Nucleus accumbens (tissue), 56 donors: Measurements from ENCODE around the gene ATG13.
A peak's percentile ranks its signal among the peaks of the same experiment; 100 is the strongest.

ENCODE experiments used
- DNase-seq, 56 donors: peaks; one replicate each; lab custom pipeline; 2025; lab: John Stamatoyannopoulos, UW

ATG13 gene

GRCh38 chr11:46672381-46672839 is 55.1 kb downstream of the ATG13 start:
- no peak for DNase-seq

- no peak for DNase-seq
Observed at GRCh38 chr11:46673713-46674462, 56.5 kb downstream of the ATG13 start.

- DNase-seq = no peak
Observed at GRCh38 chr11:46674463-46675287, 57.3 kb downstream of the ATG13 start.

- DNase-seq = peak in 26 of 56 donors; percentile 13 to 72 (median 48)
Observed at GRCh38 chr11:46675288-46675851, 58.0 kb downstream of the ATG13 start.

- no peak for DNase-seq
Observed at GRCh38 chr11:46675949-46676348, 58.6 kb downstream of the ATG13 start.

- DNase-seq = peak in 1 of 56 donors; percentile 23
Observed at GRCh38 chr11:46676436-46677158, 59.2 kb downstream of the ATG13 start.

- no peak for DNase-seq
Observed at GRCh38 chr11:46677169-46677568, 59.8 kb downstream of the ATG13 start.

- DNase-seq = no peak
Observed at GRCh38 chr11:46677991-46678740, 60.8 kb downstream of the ATG13 start.

- no peak for DNase-seq
Observed at GRCh38 chr11:46678741-46679130, 61.4 kb downstream of the ATG13 start.

- DNase-seq = no peak
Observed at GRCh38 chr11:46679241-46680163, 62.1 kb downstream of the ATG13 start.

- DNase-seq = no peak
Observed at GRCh38 chr11:46680164-46680760, 62.9 kb downstream of the ATG13 start.

- DNase-seq = no peak
Observed at GRCh38 chr11:46680815-46681214, 63.5 kb downstream of the ATG13 start.

GRCh38 chr11:46681814-46682213 is 64.5 kb downstream of the ATG13 start:
- DNase-seq = no peak

- DNase-seq = no peak
Observed at GRCh38 chr11:46682773-46683752, 65.7 kb downstream of the ATG13 start.

- DNase-seq = no peak
Observed at GRCh38 chr11:46684367-46684766, 67.0 kb downstream of the ATG13 start.

- peak in 10 of 56 donors; percentile 18 to 70 (median 32) for DNase-seq
Observed at GRCh38 chr11:46686886-46687795, 69.8 kb downstream of the ATG13 start.
